OCI-LY3 (cell line): Measurements from ENCODE around the gene THEM5.

Experiments
- H2AFZ ChIP-seq: fragments of 200-600, 300-600 bp; shearing (Covaris generic); 2 replicates; pipeline ENCODE4 v1.6.0; 2014; ENCODE audit warnings: antibody characterized with exemption, low read depth, low read length
- H3K27ac ChIP-seq: fragments of 200-600, 300-600 bp; sonication (generic); 2 replicates; pipeline ENCODE4 v1.5.1; 2014; ENCODE audit warnings: mild to moderate bottlenecking, low read length, moderate library complexity, mixed read lengths
- H3K27me3 ChIP-seq: fragments of 200-600, 300-600 bp; sonication (generic); 2 replicates; pipeline ENCODE4 v1.6.1; 2014; ENCODE audit warnings: low read depth, low read length, mixed read lengths
- H3K36me3 ChIP-seq: fragments of 200-600, 300-600 bp; sonication (generic); replicated peaks from 2 replicates; pipeline ENCODE3; 2014; ENCODE audit warnings: low read depth, low read length, mixed read lengths
- H3K4me1 ChIP-seq: fragments of 300-600, 200-600 bp; sonication (generic); 2 replicates; pipeline ENCODE4 v1.6.1; 2014; ENCODE audit warnings: low read length, mixed read lengths
- H3K4me2 ChIP-seq: fragments of 200-600, 300-600 bp; sonication (generic); 2 replicates; pipeline ENCODE4 v1.6.1; 2014; ENCODE audit warnings: low read length, mixed read lengths
- H3K4me3 ChIP-seq: fragments of 300-600, 200-600 bp; sonication (generic); 2 replicates; pipeline ENCODE4 v1.5.1; 2014; ENCODE audit warnings: antibody characterized with exemption, mild to moderate bottlenecking, low read length, moderate library complexity
- H3K79me2 ChIP-seq: fragments of 300-600, 200-600 bp; shearing (Covaris generic); 2 replicates; pipeline ENCODE4 v1.6.1; 2014; ENCODE audit warnings: mild to moderate bottlenecking, low read length, mixed read lengths
- H3K9ac ChIP-seq: fragments of 300-600, 200-600 bp; shearing (Covaris generic); 2 replicates; pipeline ENCODE4 v1.6.0; 2014; ENCODE audit warnings: mild to moderate bottlenecking, low read length, moderate library complexity
- H3K9me3 ChIP-seq: fragments of 200-600, 300-600 bp; shearing (Covaris generic); 2 replicates; pipeline ENCODE4 v1.6.1; 2014; ENCODE audit warnings: low read length, mixed read lengths; ENCODE audit not compliant: insufficient read depth
- H4K20me1 ChIP-seq: fragments of 200-600, 300-600 bp; sonication (generic); 2 replicates; pipeline ENCODE4 v1.6.1; 2016; ENCODE audit warnings: low read length, mixed read lengths; ENCODE audit not compliant: insufficient read depth
- CTCF ChIP-seq: fragments of 200-600, 300-600 bp; sonication (generic); IDR thresholded peaks from 2 replicates; pipeline ENCODE4 v1.5.1; 2014; ENCODE audit warnings: antibody characterized with exemption, low read length, low read depth
- EZH2phosphoT487 ChIP-seq: fragments of 200-600 bp; shearing (Covaris generic); IDR thresholded peaks from 2 replicates; pipeline ENCODE4 v1.6.1; 2018; ENCODE audit warnings: antibody characterized with exemption, mixed run types, low read depth

THEM5 gene

GRCh38 chr1:151832318-151832980 lies 21.1 kb downstream of the THEM5 start:
- no peaks in the 10 kb centered on the region for H3K79me2 ChIP-seq
- no peaks in the 10 kb centered on the region for H3K36me3 ChIP-seq
- no peak overlapping the region for H3K4me2 ChIP-seq
- no peaks in the 10 kb centered on the region for H3K9me3 ChIP-seq
- no peak for TF ChIP-seq CTCF
- no peak for TF ChIP-seq EZH2phosphoT487
- H2AFZ ChIP-seq = peak overlapping the region; percentile 60; the same call in 1 of the 2 replicates
- H4K20me1 ChIP-seq = no peaks in the 10 kb centered on the region
- H3K4me1 ChIP-seq = peaks cover 17% of the 10 kb centered on the region
- H3K4me3 ChIP-seq = no peak overlapping the region
- H3K27me3 ChIP-seq = no peaks in the 10 kb centered on the region
- no peak overlapping the region for H3K9ac ChIP-seq
- no peak overlapping the region for H3K27ac ChIP-seq

GRCh38 chr1:151831605-151832004 lies 21.9 kb downstream of the THEM5 start, which contains the start of gene RORC:
RORC (minus strand) TSS chr1:151831802; CDS start chr1:151831764, 38 bp downstream.
- Histone ChIP-seq H3K79me2 (no peaks in the 10 kb centered on the region), H3K9ac (no peak within 1 kb of the TSS), H3K36me3 (no peaks in the 10 kb centered on the region), H3K4me2 (peak within 1 kb of the TSS; percentile 19), H4K20me1 (no peaks in the 10 kb centered on the region), H3K27me3 (no peaks in the 10 kb centered on the region), H2AFZ (peak within 1 kb of the TSS; percentile 60), H3K4me1 (peaks cover 12% of the 10 kb centered on the region), H3K27ac (no peak within 1 kb of the TSS), H3K9me3 (no peaks in the 10 kb centered on the region), H3K4me3 (no peak within 1 kb of the TSS)
- no peak for TF ChIP-seq EZH2phosphoT487
- no peak for TF ChIP-seq CTCF

GRCh38 chr1:151831256-151831591 lies 22.3 kb downstream of the THEM5 start:
- TF ChIP-seq EZH2phosphoT487 (no peak), CTCF (no peak)
- Histone ChIP-seq H3K4me3 (no peak overlapping the region), H3K36me3 (no peaks in the 10 kb centered on the region), H3K9me3 (no peaks in the 10 kb centered on the region), H3K4me1 (peaks cover 11% of the 10 kb centered on the region), H2AFZ (0 out of 2 replicates have a peak overlapping the region, but pooled peaks have one; percentile 48), H3K27ac (no peak overlapping the region), H3K27me3 (no peaks in the 10 kb centered on the region), H4K20me1 (no peaks in the 10 kb centered on the region), H3K9ac (no peak overlapping the region), H3K79me2 (no peaks in the 10 kb centered on the region), H3K4me2 (peak overlapping the region; percentile 19)

- Histone ChIP-seq H3K9ac (no peak overlapping the region), H3K79me2 (no peaks in the 10 kb centered on the region), H3K4me2 (no peak overlapping the region), H3K27ac (no peak overlapping the region), H4K20me1 (no peaks in the 10 kb centered on the region), H2AFZ (no peak overlapping the region), H3K4me3 (no peak overlapping the region), H3K9me3 (no peaks in the 10 kb centered on the region), H3K27me3 (no peaks in the 10 kb centered on the region), H3K4me1 (peaks cover 11% of the 10 kb centered on the region), H3K36me3 (no peaks in the 10 kb centered on the region)
- TF ChIP-seq EZH2phosphoT487 = no peak
- TF ChIP-seq CTCF = no peak
Observed at GRCh38 chr1:151830055-151830454, 23.5 kb downstream of the THEM5 start.
